Lower leg skin (tissue), 4 donors: ENCODE measurements around the gene AP1S2. TPM values are rescaled to one million over a fixed set of nuclear protein-coding genes. Genes with fewer than 3 reads are reported as not detected.

Source experiments
- DNase-seq, 2 donors: peaks; one replicate each; pipeline ENCODE4 v3.0.0-alpha.2; 2019; ENCODE audit warnings: low spot score in 2 of 2
- H3K4me3 ChIP-seq: fragments of 200-600 bp; sonication (generic); 2 replicates; pipeline ENCODE4 v1.5.1; 2017; ENCODE audit warnings: mild to moderate bottlenecking, low read depth; ENCODE audit not compliant: poor library complexity, severe bottlenecking
- POLR2A ChIP-seq, 2 donors: fragments of 450-650 bp; IDR thresholded peaks; one replicate each; pipeline ENCODE4 v1.6.1; 2016 to 2017; ENCODE audit warnings: antibody characterized with exemption in 2 of 2, mild to moderate bottlenecking in 1 of 2, moderate library complexity in 1 of 2
- WGBS, 2 donors: methylation state at CpG; one replicate each; pipeline ENCODE4 v1.1.5; 2018; 5-methylcytosine and 5-hydroxymethylcytosine counted together
- intact Hi-C: fragments of 100-400 bp; cut with DNase I; formaldehyde crosslinking; loops from one replicate; pipeline ENCODE4 v1.15.0; 2023; ENCODE audit warnings: low total_unique reads
- total RNA-seq, 4 donors: library from RNA; depleted of rRNA; stranded (reverse); fragments of >200 nt; gene quantifications; one replicate each; pipeline ENCODE4 v1.1.0, GENCODE V29; 2016
- TF ChIP-seq, protein P1 (sequence below), 3 donors: fragments of 450-650 bp; IDR thresholded peaks; one replicate each; pipeline ENCODE4 v1.5.1; 2016; ENCODE audit warnings: antibody characterized with exemption in 3 of 3, mild to moderate bottlenecking in 3 of 3, moderate library complexity in 2 of 3

AP1S2 gene
- total RNA-seq, 4 donors from 2014 or later, result 18.5 to 43.7 (median 31.4) TPM

DNA sequence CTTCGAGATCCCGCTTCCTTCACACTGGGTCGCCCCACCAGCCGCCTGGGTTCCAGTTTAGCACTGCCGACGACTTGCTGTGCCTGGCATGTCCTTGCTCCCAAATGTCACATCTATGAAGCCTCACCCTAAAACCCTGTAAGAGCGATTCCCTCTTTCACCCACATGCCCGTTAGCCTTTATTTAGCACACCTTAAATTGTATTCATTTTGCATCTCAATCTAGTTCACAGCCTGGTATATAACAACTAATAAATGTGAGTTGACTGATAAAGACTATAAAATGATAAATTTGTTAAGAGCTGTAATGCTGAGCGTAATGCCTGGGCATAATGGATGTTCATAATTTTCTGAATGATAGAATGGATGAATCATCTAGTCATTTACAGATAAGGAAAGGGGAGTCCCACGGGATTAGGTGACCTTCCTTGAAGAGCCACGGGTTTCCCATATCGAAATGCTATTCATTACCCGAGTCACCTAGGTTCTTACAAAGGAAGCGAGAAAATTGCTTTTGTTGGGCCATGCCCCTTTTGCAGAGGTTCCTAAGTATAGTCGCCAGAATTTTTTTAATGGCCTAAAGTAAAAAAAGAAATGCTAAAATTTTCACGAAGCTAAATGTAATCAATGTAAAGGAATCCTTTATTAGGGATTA, 1.1 kb upstream of the AP1S2 start:
- TF ChIP-seq POLR2A (IDR thresholded peaks at IDR 0.05), result no peak
- TF ChIP-seq, protein P1, sequence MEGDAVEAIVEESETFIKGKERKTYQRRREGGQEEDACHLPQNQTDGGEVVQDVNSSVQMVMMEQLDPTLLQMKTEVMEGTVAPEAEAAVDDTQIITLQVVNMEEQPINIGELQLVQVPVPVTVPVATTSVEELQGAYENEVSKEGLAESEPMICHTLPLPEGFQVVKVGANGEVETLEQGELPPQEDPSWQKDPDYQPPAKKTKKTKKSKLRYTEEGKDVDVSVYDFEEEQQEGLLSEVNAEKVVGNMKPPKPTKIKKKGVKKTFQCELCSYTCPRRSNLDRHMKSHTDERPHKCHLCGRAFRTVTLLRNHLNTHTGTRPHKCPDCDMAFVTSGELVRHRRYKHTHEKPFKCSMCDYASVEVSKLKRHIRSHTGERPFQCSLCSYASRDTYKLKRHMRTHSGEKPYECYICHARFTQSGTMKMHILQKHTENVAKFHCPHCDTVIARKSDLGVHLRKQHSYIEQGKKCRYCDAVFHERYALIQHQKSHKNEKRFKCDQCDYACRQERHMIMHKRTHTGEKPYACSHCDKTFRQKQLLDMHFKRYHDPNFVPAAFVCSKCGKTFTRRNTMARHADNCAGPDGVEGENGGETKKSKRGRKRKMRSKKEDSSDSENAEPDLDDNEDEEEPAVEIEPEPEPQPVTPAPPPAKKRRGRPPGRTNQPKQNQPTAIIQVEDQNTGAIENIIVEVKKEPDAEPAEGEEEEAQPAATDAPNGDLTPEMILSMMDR (IDR thresholded peaks at IDR 0.05), result no peak
- intact Hi-C loops, result loop anchor here (10.0 kb wide), 1 partner anchor 859 kb away; the partner anchor contains the start of genes CTPS2 and SYAP1
- DNase-seq, result no peak
- peak overlapping the region; percentile 38 for H3K4me3 ChIP-seq
- 10 to 16% methylated on average over 16 of the region's 16 CpGs for WGBS, 2 donors

DNA sequence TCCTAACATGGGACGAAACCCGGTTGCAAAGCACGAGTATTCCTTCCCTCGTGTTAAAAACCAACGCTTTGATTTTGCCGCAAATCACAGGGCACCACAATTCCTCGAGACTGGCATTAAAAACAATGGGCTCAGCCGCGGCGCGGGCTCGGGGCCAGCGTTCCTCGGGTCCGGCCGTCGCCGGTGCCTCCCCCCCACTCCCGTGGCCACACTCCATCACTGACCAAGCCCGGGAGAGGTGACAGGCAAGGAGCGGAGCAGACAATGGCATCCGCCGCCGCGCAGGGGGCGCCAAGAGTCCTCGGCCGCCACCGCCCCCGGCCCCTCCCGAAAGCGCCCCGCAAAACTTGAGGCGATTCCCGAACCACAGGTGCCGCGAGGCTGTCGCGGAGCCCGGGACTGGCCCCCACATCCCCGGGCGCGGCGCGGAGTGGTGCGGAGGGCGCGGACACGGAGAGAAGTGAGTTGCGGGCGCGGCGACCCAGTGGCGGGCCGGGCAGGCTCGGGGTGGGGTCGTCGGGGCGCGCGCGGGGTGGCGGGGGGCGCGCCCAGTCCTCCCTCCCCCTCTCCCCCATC, 445 bp downstream of the AP1S2 start:
- peak; percentile 16 to 91 for DNase-seq
- 0 to 1% methylated on average over 7 to 36 of the region's 65 CpGs for WGBS, 2 donors
- peak overlapping the region; percentile 52 for H3K4me3 ChIP-seq
- no peak for TF ChIP-seq POLR2A (IDR thresholded peaks at IDR 0.05)
- TF ChIP-seq, protein P1 (IDR thresholded peaks at IDR 0.05), result no peak
- intact Hi-C loops, result loop anchor here (10.0 kb wide), 1 partner anchor 861 kb away; the partner anchor contains the start of genes CTPS2 and SYAP1

DNA sequence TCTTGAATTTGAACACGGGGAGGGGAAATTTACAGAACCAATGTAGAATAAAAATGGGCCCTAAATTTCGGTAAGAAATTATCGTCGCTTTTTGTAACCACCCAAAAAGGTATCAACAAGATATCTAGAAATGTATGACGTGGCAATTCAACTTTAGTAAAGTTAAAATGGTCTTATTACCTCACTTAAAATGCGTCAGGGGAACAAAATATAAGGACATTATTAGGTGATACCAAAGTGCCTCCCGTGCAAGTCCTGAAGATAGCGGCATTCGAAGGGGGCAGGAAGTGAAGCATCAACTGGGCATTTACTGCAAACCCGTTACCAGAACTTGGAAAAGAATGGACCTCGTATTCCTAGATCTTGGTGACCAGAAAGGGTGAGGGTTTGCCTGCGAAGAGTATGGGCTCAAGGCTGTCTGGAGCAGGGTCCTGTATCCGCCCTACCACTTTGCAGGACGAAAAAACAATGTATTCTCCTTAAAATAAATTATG, 980 bp downstream of the AP1S2 start:
- TF ChIP-seq POLR2A (IDR thresholded peaks at IDR 0.05), result no peak
- TF ChIP-seq, protein P1 (IDR thresholded peaks at IDR 0.05), result no peak
- peak overlapping the region; percentile 52 for H3K4me3 ChIP-seq
- intact Hi-C loops, result loop anchor here (10.0 kb wide), 1 partner anchor 861 kb away; the partner anchor contains the start of genes CTPS2 and SYAP1
- WGBS, 2 donors, result 32 to 36% methylated on average over 14 of the region's 14 CpGs
- DNase-seq, result no peak

DNA sequence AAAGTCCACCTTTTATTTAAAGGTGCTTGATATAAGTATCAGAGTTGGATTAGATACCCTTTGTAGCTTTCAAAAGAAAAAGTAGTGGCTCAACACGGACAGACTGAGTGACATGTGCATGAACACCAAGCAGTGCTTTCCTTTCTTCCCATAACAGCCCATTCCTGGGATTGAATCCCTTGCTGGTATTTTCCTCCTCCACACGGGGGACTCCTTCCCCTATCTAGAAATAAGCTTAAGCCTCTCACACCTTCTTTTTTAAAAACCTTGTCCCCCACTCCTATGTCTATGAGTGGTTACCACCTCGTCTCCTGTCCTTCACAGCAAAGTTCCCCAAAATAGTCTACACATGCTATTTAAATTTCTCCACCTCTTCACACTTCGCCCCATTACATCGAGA, 5.1 kb downstream of the AP1S2 start:
- no peak for DNase-seq
- TF ChIP-seq, protein P1 (IDR thresholded peaks at IDR 0.05), result no peak
- TF ChIP-seq POLR2A (IDR thresholded peaks at IDR 0.05), result no peak
- intact Hi-C loops, result no loop called here
- no peak overlapping the region for H3K4me3 ChIP-seq
- WGBS, 2 donors, result 59% methylated on average over 5 of the region's 5 CpGs

DNA sequence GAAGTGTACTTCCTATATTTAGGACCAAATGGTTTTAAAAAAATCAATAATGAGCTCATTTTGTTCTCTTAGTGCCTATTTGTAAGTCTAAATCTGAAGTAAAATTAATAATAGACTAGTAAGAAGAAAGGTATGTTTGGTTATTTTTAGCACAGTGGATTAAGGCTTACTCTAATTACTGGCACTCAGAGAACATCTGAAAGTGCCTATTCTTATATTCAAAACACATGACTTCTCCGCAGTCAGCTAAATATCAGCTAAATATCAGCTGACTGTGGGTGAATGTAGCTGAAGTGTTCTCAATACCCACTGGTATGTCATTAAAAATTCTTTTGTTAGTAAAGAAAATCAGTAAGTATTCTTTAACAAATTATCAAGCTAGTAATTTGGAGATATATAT, 6.0 kb downstream of the AP1S2 start:
- TF ChIP-seq, protein P1 (IDR thresholded peaks at IDR 0.05), result no peak
- TF ChIP-seq POLR2A (IDR thresholded peaks at IDR 0.05), result no peak
- WGBS, 2 donors, result 58 to 74% methylated on average over 1 of the region's 1 CpG
- intact Hi-C loops, result no loop called here
- no peak overlapping the region for H3K4me3 ChIP-seq
- DNase-seq, result no peak
